Gastrocnemius medialis (tissue), 4 donors: Measurements from ENCODE around the gene CACNG5. TPM values are rescaled to one million over a fixed set of nuclear protein-coding genes. Genes with fewer than 3 reads are reported as not detected.

Experiments
- ATAC-seq, 2 donors: fragments of 150-250 bp; one replicate each; pipeline ENCODE4 v1.9.1; 2016
- DNase-seq, 2 donors: peaks; one replicate each; pipeline ENCODE4 v3.0.0-alpha.2; 2019
- H3K27ac ChIP-seq, 4 donors: fragments of 200-600 bp; sonication (generic); 1 replicate in 1 of 4; 2 replicates in 3 of 4; pipeline ENCODE4 v1.5.1; 2016 to 2018; ENCODE audit warnings: mild to moderate bottlenecking in 2 of 4, moderate library complexity in 1 of 4
- H3K27me3 ChIP-seq, 3 donors: fragments of 200-600 bp; sonication (generic) in 2 of 3; 1 replicate in 1 of 3; 2 replicates in 2 of 3; pipeline versions ENCODE4 v1.5.1 to v1.6.0; 2016 to 2019; ENCODE audit warnings: mild to moderate bottlenecking in 1 of 3, moderate library complexity in 1 of 3
- H3K36me3 ChIP-seq, 2 donors: fragments of 200-600 bp; sonication (generic) in 1 of 2; one replicate each; pipeline ENCODE4 v1.5.1; 2017 to 2018
- H3K4me1 ChIP-seq, 2 donors: fragments of 200-600 bp; sonication (generic) in 1 of 2; one replicate each; pipeline ENCODE4 v1.5.1; 2016 to 2017; ENCODE audit warnings: mild to moderate bottlenecking in 2 of 2
- H3K4me3 ChIP-seq, 4 donors: fragments of 200-600 bp; sonication (generic) in 3 of 4; 1 replicate in 1 of 4; 2 replicates in 3 of 4; pipeline ENCODE4 v1.5.1; 2016 to 2019; ENCODE audit warnings: mild to moderate bottlenecking in 2 of 4
- H3K9me3 ChIP-seq, 3 donors: fragments of 200-600 bp; sonication (generic) in 2 of 3; 1 replicate in 1 of 3; 2 replicates in 2 of 3; pipeline ENCODE4 v1.5.1; 2016 to 2019
- CTCF ChIP-seq, 5 experiments: fragments of 450-650 bp in 3 of 5; fragments of 200-600 bp in 2 of 5; sonication (generic) in 2 of 5; IDR thresholded peaks in 4 of 5; conservative IDR thresholded peaks in 1 of 5; 1 replicate in 4 of 5; 2 replicates in 1 of 5; pipeline ENCODE4 v1.5.1; 2016 to 2019; ENCODE audit warnings: antibody characterized with exemption in 5 of 5, mild to moderate bottlenecking in 3 of 5, moderate library complexity in 3 of 5
- POLR2A ChIP-seq, 2 donors: fragments of 450-650 bp; IDR thresholded peaks; one replicate each; pipeline ENCODE4 v1.6.1; 2017; ENCODE audit warnings: antibody characterized with exemption in 2 of 2, mild to moderate bottlenecking in 2 of 2, moderate library complexity in 2 of 2
- in situ Hi-C, 4 donors: fragments of 200-750 bp; cut with MboI; loops; one replicate each; pipeline versions ENCODE4 v1.15.0 to v1.8.0; 2017; ENCODE audit warnings: low sequenced_read_pairs in 4 of 4
- intact Hi-C: fragments of 100-400 bp; cut with DNase I; formaldehyde crosslinking; loops from one replicate; pipeline ENCODE4 v1.15.1; 2023; ENCODE audit warnings: low total_unique reads
- total RNA-seq, 4 donors: library from RNA; depleted of rRNA; stranded (reverse); fragments of >200 nt; gene quantifications; one replicate each; pipeline versions ENCODE4 v1.1.0 to v1.2.3, GENCODE V29; 2016

The CACNG5 gene
- total RNA-seq, 4 donors from 2014 or later, result not detected

GRCh38 chr17:66826856-66827255 lies 8.1 kb upstream of the CACNG5 start:
- Histone ChIP-seq H3K4me3 (no peak overlapping the region), H3K9me3 (no peaks in the 10 kb centered on the region), H3K36me3 (no peaks in the 10 kb centered on the region), H3K27me3 (peaks cover 0 to 3% (median 3%) of the 10 kb centered on the region in 3 donors), H3K27ac (no peak overlapping the region), H3K4me1 (no peaks in the 10 kb centered on the region)
- no peak for TF ChIP-seq CTCF (IDR thresholded peaks at IDR 0.05 in 4 of 5, conservative IDR thresholded peaks at IDR 0.05 in 1 of 5)
- DNase-seq, result no peak
- no peak for ATAC-seq
- in situ Hi-C loops, result loop anchor here in 1 of 4 donors (10.0 kb wide), 1 partner anchor 72 kb away; no protein-coding TSS in a partner anchor
- intact Hi-C loops, result no loop called here

- H3K36me3 ChIP-seq, result no peaks in the 10 kb centered on the region
- TF ChIP-seq POLR2A (IDR thresholded peaks at IDR 0.05), result no peak
- no peaks in the 10 kb centered on the region for H3K4me1 ChIP-seq
- intact Hi-C loops (no loop called here), in situ Hi-C loops (loop anchor here in 1 of 4 donors (10.0 kb wide), 1 partner anchor 75 kb away; no protein-coding TSS in a partner anchor)
- peak; percentile 42 to 53 for ATAC-seq
- no peak for DNase-seq
- H3K27me3 ChIP-seq, result peaks cover 7 to 17% (median 8%) of the 10 kb centered on the region in 3 donors
- H3K9me3 ChIP-seq, result no peaks in the 10 kb centered on the region
- no peak overlapping the region for H3K27ac ChIP-seq
- H3K4me3 ChIP-seq, result no peak overlapping the region
These were observed 5.5 kb upstream of the CACNG5 start for GRCh38 chr17:66829386-66829864.

GRCh38 chr17:66829883-66830282 lies 5.0 kb upstream of the CACNG5 start:
- no peak for DNase-seq
- peaks cover 10 to 22% (median 13%) of the 10 kb centered on the region in 3 donors for H3K27me3 ChIP-seq
- no peaks in the 10 kb centered on the region for H3K4me1 ChIP-seq
- H3K9me3 ChIP-seq, result no peaks in the 10 kb centered on the region
- in situ Hi-C loops, result loop anchor here in 1 of 4 donors (10.0 kb wide), 1 partner anchor 75 kb away; no protein-coding TSS in a partner anchor
- no peak overlapping the region for H3K4me3 ChIP-seq
- ATAC-seq, result no peak
- no peak overlapping the region for H3K27ac ChIP-seq
- intact Hi-C loops, result no loop called here
- no peaks in the 10 kb centered on the region for H3K36me3 ChIP-seq
- TF ChIP-seq POLR2A (IDR thresholded peaks at IDR 0.05), result no peak
- no peak for TF ChIP-seq CTCF (IDR thresholded peaks at IDR 0.05 in 4 of 5, conservative IDR thresholded peaks at IDR 0.05 in 1 of 5)

- TF ChIP-seq POLR2A (IDR thresholded peaks at IDR 0.05) (no peak), CTCF (IDR thresholded peaks at IDR 0.05 in 4 of 5, conservative IDR thresholded peaks at IDR 0.05 in 1 of 5) (no peak)
- no peak for DNase-seq
These were observed 4.5 kb upstream of the CACNG5 start for GRCh38 chr17:66830451-66830850.

GRCh38 chr17:66831383-66832210 lies 3.3 kb upstream of the CACNG5 start:
- DNase-seq (no peak), ATAC-seq (no peak)
- H3K27ac ChIP-seq, result no peak overlapping the region
- no peaks in the 10 kb centered on the region for H3K9me3 ChIP-seq
- no peak overlapping the region for H3K4me3 ChIP-seq
- intact Hi-C loops, result no loop called here
- TF ChIP-seq POLR2A (IDR thresholded peaks at IDR 0.05) (no peak), CTCF (IDR thresholded peaks at IDR 0.05 in 4 of 5, conservative IDR thresholded peaks at IDR 0.05 in 1 of 5) (no peak)
- H3K36me3 ChIP-seq, result no peaks in the 10 kb centered on the region
- H3K4me1 ChIP-seq, result no peaks in the 10 kb centered on the region
- in situ Hi-C loops, result no loop called here
- H3K27me3 ChIP-seq, result peaks cover 24 to 37% (median 24%) of the 10 kb centered on the region in 3 donors

More at GRCh38 chr17:66830451-66830850, 4.5 kb upstream of the CACNG5 start:
- Histone ChIP-seq H3K4me3 (no peak overlapping the region), H3K4me1 (no peaks in the 10 kb centered on the region), H3K27ac (no peak overlapping the region), H3K36me3 (no peaks in the 10 kb centered on the region), H3K27me3 (peaks cover 14 to 27% (median 18%) of the 10 kb centered on the region in 3 donors), H3K9me3 (no peaks in the 10 kb centered on the region)
- in situ Hi-C loops, result no loop called here
- ATAC-seq, result no peak
- intact Hi-C loops, result no loop called here
